B cell (primary cell): ENCODE results near the gene TAL1. TPM values are rescaled to one million over a fixed set of nuclear protein-coding genes. Genes with fewer than 3 reads are reported as not detected.

Experiments used
- ATAC-seq: fragments of 200-7000 bp; cut with Tn5 transposase; one replicate; pipeline ENCODE4 v1.10.0; 2021; ENCODE audit warnings: low read depth, mild to moderate bottlenecking, moderate number of reproducible peaks, moderate library complexity
- CTCF ChIA-PET: fragments of 350-600 bp; sonication (Branson Sonifier 250); formaldehyde crosslinking; loops from one replicate; lab custom pipeline; 2021; ENCODE audit warnings: antibody characterized with exemption, inconsistent platforms; lab: Charles Lee
- POLR2A ChIA-PET: fragments of 350-600 bp; sonication (Branson Sonifier 250); formaldehyde crosslinking; loops from one replicate; lab custom pipeline; 2021; ENCODE audit warnings: antibody characterized with exemption; lab: Charles Lee
- DNase-seq: peaks from one replicate; pipeline ENCODE4 v3.0.0; 2013
- H2AFZ ChIP-seq: 2 replicates; pipeline ENCODE4 v1.6.1; 2012; ENCODE audit warnings: mild to moderate bottlenecking, low read depth, low read length; ENCODE audit not compliant: insufficient read depth, poor library complexity, severe bottlenecking
- H3K27ac ChIP-seq, 2 donors: 1 replicate in 1 of 2; 2 replicates in 1 of 2; pipeline ENCODE4 v1.5.1; 2012 to 2013; ENCODE audit warnings: low read length in 2 of 2, mild to moderate bottlenecking in 2 of 2, moderate library complexity in 1 of 2
- H3K27me3 ChIP-seq, 4 experiments: fragments of 200-600 bp in 1 of 4; sonication (generic) in 1 of 4; replicated peaks in 1 of 4; 1 replicate in 2 of 4; 2 replicates in 2 of 4; pipeline versions ENCODE4 v1.6.1 to v1.7.0; 2013 to 2016; ENCODE audit warnings: low read length in 3 of 4, mild to moderate bottlenecking in 2 of 4, mixed read lengths in 1 of 4, moderate library complexity in 1 of 4; ENCODE audit not compliant: insufficient read depth in 4 of 4, control insufficient read depth in 3 of 4; ENCODE audit errors: control extremely low read depth in 1 of 4
- H3K36me3 ChIP-seq, 2 experiments: replicated peaks in 1 of 2; 1 replicate in 1 of 2; 2 replicates in 1 of 2; pipeline versions ENCODE4 v1.6.1 to v1.7.1; 2013; ENCODE audit warnings: low read length in 1 of 2; ENCODE audit not compliant: insufficient read depth in 2 of 2, control insufficient read depth in 1 of 2; ENCODE audit errors: control extremely low read depth in 1 of 2, extremely low read depth in 1 of 2
- H3K4me1 ChIP-seq, 2 donors: fragments of 200-600 bp in 1 of 2; sonication (generic) in 1 of 2; 1 replicate in 1 of 2; 2 replicates in 1 of 2; pipeline versions ENCODE4 v1.5.1 to v1.6.1; 2013 to 2017; ENCODE audit warnings: low read length in 2 of 2; ENCODE audit not compliant: control insufficient read depth in 2 of 2, insufficient read depth in 2 of 2
- H3K4me2 ChIP-seq: replicated peaks from 2 replicates; pipeline ENCODE3; 2012; ENCODE audit warnings: mild to moderate bottlenecking, low read depth, low read length; ENCODE audit not compliant: poor library complexity, severe bottlenecking
- H3K4me3 ChIP-seq, 5 experiments: fragments of 200-600 bp in 1 of 5; sonication (generic) in 1 of 5; 1 replicate in 3 of 5; 2 replicates in 2 of 5; pipeline versions ENCODE4 v1.5.1 to v1.7.0; 2011 to 2016; ENCODE audit warnings: low read length in 4 of 5, mild to moderate bottlenecking in 4 of 5, low read depth in 2 of 5, control low read depth in 1 of 5, moderate library complexity in 1 of 5; ENCODE audit not compliant: insufficient read depth in 1 of 5; ENCODE audit errors: control extremely low read depth in 1 of 5, extremely low read depth in 1 of 5
- H3K79me2 ChIP-seq: fragments of 200-600 bp; sonication (generic); one replicate; pipeline ENCODE4 v1.6.0; 2016; ENCODE audit warnings: low read length; ENCODE audit not compliant: control insufficient read depth, insufficient read depth
- H3K9ac ChIP-seq: fragments of 200-600 bp; sonication (generic); 2 replicates; pipeline ENCODE4 v1.6.1; 2017; ENCODE audit warnings: mild to moderate bottlenecking, low read length, moderate library complexity
- H3K9me3 ChIP-seq, 3 donors: one replicate each; pipeline versions ENCODE4 v1.6.1 to v1.7.1; 2013; ENCODE audit warnings: low read length in 2 of 3; ENCODE audit not compliant: control insufficient read depth in 2 of 3, insufficient read depth in 1 of 3; ENCODE audit errors: control extremely low read depth in 1 of 3
- H4K20me1 ChIP-seq: 2 replicates; pipeline ENCODE4 v1.6.0; 2012; ENCODE audit warnings: mild to moderate bottlenecking, low read length; ENCODE audit not compliant: insufficient read depth, control insufficient read depth, poor library complexity, severe bottlenecking
- H3K27ac Mint-ChIP-seq: one replicate; pipeline ENCODE4 v1.8.0; 2021; ENCODE audit warnings: mixed read lengths
- H3K27me3 Mint-ChIP-seq: one replicate; pipeline ENCODE4 v1.8.0; 2021; ENCODE audit warnings: mixed read lengths
- H3K4me1 Mint-ChIP-seq: one replicate; pipeline ENCODE4 v1.8.0; 2021; ENCODE audit warnings: mixed read lengths
- H3K4me3 Mint-ChIP-seq: one replicate; pipeline ENCODE4 v1.8.0; 2021; ENCODE audit warnings: mixed read lengths
- H3K9me3 Mint-ChIP-seq: one replicate; pipeline ENCODE4 v1.8.0; 2022; ENCODE audit warnings: mixed read lengths; ENCODE audit not compliant: insufficient read depth
- EZH2 ChIP-seq: IDR thresholded peaks from 2 replicates; pipeline ENCODE4 v1.6.1; 2012; ENCODE audit warnings: borderline replicate concordance, low read depth, mild to moderate bottlenecking, moderate library complexity, low read length; ENCODE audit not compliant: insufficient read depth, poor library complexity, severe bottlenecking
- WGBS: methylation state at CpG from one replicate; pipeline ENCODE4 v1.1.5; 2013; ENCODE audit warnings: missing lambda C conversion rate; ENCODE audit not compliant: insufficient coverage; 5-methylcytosine and 5-hydroxymethylcytosine counted together
- intact Hi-C: fragments of 100-400 bp; cut with micrococcal nuclease; formaldehyde crosslinking; loops from one replicate; pipeline ENCODE4 v1.10.0; 2022
- polyA plus RNA-seq: library from polyadenylated mRNA; depleted of rRNA; stranded (reverse); fragments of >200 nt; gene quantifications from 2 replicates; pipeline ENCODE4 v1.2.3, GENCODE V29; 2012
- total RNA-seq, 2 donors: library from RNA; stranded (reverse); fragments of 120-200 nt in 1 of 2; gene quantifications; 1 replicate in 1 of 2; 2 replicates in 1 of 2; pipeline versions ENCODE4 v1.2.3 to v1.2.4, GENCODE V29; 2013 to 2022
- TF ChIP-seq, protein P1 (sequence below): fragments of 200-600 bp; IDR thresholded peaks from one replicate; pipeline ENCODE4 v1.8.0; 2022; ENCODE audit warnings: antibody characterized with exemption, mild to moderate bottlenecking

Gene TAL1
- total and polyA plus RNA-seq, 2 donors (not counting 1 experiment from before 2014, with no cell fraction given), result not detected

DNA sequence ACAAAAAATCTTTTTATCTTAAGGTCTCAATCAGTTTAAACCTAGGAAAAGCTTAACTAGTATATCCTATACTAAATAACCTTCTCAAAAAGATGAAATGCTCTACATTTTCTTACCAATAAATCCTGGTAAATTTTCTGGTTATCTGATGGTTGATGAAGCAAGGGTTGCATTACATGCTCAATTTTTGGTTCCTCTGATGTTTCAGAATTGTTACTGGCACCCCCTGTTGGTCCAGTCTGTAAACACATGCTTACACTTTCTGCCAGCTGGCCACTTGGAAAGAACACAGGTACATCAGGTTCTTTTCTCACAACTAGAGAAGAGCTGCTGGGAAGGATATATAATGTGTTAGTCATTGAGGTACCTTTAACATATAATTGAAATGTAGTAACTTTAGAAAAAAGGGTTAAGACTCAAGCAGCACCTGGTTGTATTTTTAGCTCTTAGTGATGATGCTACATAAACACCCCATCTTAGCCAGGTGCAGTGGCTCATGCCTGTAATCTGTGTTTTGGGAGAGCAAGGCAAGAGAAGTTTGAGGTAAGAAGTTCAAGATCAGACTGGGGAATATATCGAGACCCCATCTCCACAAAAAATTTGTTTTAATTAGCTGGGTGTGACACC lies 30.9 kb upstream of the TAL1 start:
- no peaks in the 10 kb centered on the region for H4K20me1 ChIP-seq
- H3K4me2 ChIP-seq, result no peak overlapping the region
- ChIA-PET POLR2A (interaction anchor here (0.6 kb wide), 1 partner anchor 9 kb away, joined by 5 read pairs; no protein-coding TSS in a partner anchor), CTCF (interaction anchor here (0.8 to 2.7 kb wide), 14 partner anchors 10 to 463 kb away, joined by 3 to 13 read pairs (median 4); partner anchors contain the start of genes CMPK1 and STIL)
- H3K4me3 ChIP-seq, result no peak overlapping the region
- H3K27me3 Mint-ChIP-seq, result no peaks in the 10 kb centered on the region
- no peak overlapping the region for H3K27ac Mint-ChIP-seq
- H3K4me3 Mint-ChIP-seq, result no peak overlapping the region
- no peaks in the 10 kb centered on the region for H3K4me1 Mint-ChIP-seq
- no peak overlapping the region for H3K27ac ChIP-seq
- no peak overlapping the region for H3K9ac ChIP-seq
- H3K79me2 ChIP-seq, result no peaks in the 10 kb centered on the region
- H3K4me1 ChIP-seq, result no peaks in the 10 kb centered on the region
- no peaks in the 10 kb centered on the region for H3K36me3 ChIP-seq
- intact Hi-C loops, result loop anchor here (5.0 kb wide), 1 partner anchor 71 kb away; the partner anchor contains the start of gene PDZK1IP1
- no peak overlapping the region for H2AFZ ChIP-seq
- DNase-seq, result peak; percentile 40
- no peaks in the 10 kb centered on the region for H3K27me3 ChIP-seq
- no CpG with 5 or more reads among the region's 1 CpG for WGBS
- no peaks in the 10 kb centered on the region for H3K9me3 Mint-ChIP-seq
- H3K9me3 ChIP-seq, result no peaks in the 10 kb centered on the region
- ATAC-seq, result peak; percentile 41
- no peak for TF ChIP-seq EZH2
- TF ChIP-seq, protein P1, sequence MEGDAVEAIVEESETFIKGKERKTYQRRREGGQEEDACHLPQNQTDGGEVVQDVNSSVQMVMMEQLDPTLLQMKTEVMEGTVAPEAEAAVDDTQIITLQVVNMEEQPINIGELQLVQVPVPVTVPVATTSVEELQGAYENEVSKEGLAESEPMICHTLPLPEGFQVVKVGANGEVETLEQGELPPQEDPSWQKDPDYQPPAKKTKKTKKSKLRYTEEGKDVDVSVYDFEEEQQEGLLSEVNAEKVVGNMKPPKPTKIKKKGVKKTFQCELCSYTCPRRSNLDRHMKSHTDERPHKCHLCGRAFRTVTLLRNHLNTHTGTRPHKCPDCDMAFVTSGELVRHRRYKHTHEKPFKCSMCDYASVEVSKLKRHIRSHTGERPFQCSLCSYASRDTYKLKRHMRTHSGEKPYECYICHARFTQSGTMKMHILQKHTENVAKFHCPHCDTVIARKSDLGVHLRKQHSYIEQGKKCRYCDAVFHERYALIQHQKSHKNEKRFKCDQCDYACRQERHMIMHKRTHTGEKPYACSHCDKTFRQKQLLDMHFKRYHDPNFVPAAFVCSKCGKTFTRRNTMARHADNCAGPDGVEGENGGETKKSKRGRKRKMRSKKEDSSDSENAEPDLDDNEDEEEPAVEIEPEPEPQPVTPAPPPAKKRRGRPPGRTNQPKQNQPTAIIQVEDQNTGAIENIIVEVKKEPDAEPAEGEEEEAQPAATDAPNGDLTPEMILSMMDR, result peak; percentile 72

DNA sequence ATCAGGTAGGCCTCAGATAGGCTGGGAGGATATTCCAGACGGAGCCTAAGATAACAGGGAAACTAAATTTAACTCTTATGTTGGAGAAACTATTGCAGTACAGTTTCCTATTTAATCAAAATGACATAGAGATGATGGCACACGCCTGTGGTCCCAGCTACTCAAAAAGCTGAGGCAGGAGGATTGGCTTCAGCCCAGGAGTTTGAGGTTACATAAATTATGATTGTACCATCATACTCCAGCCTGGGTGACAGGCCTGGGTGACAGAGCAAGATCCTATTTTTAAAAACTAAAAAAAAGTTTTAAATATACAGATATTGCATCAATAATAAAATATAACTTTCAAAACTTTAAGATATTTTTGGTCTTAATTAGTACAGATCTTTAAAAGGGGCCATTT lies 25.2 kb upstream of the TAL1 start:
- H4K20me1 ChIP-seq, result no peaks in the 10 kb centered on the region

More for the DNA sequence above, 25.2 kb upstream of the TAL1 start:
- no peak for DNase-seq
- Histone ChIP-seq H3K79me2 (no peaks in the 10 kb centered on the region), H3K36me3 (no peaks in the 10 kb centered on the region), H2AFZ (no peak overlapping the region), H3K27me3 (no peaks in the 10 kb centered on the region), H3K4me2 (no peak overlapping the region), H3K9me3 (no peaks in the 10 kb centered on the region), H3K9ac (no peak overlapping the region), H3K27ac (no peak overlapping the region), H3K4me3 (no peak overlapping the region), H3K4me1 (no peaks in the 10 kb centered on the region)
- intact Hi-C loops, result no loop called here
- Mint-ChIP-seq H3K27ac (no peak overlapping the region), H3K27me3 (no peaks in the 10 kb centered on the region), H3K4me1 (no peaks in the 10 kb centered on the region), H3K9me3 (no peaks in the 10 kb centered on the region), H3K4me3 (no peak overlapping the region)
- no peak for ATAC-seq
- ChIA-PET CTCF (interaction anchor here (0.7 kb wide), 1 partner anchor 59 kb away, joined by 4 read pairs; no protein-coding TSS in a partner anchor), POLR2A (no interaction called here)
- TF ChIP-seq EZH2, result no peak
- TF ChIP-seq, protein P1, result no peak
- no CpG with 5 or more reads among the region's 2 CpGs for WGBS
